GM19328 (cell line): ENCODE measurements around the gene RCC2.
"Not testable (repeated sequence)": the region's sequence is repeated elsewhere in the genome, so short reads cannot be mapped to it uniquely, and the experiment has no call there.

ENCODE experiments used
- ATAC-seq: cut with Tn5 transposase; IDR thresholded peaks from one replicate; pipeline ENCODE4 v1.9.1; 2021; ENCODE audit warnings: mild to moderate bottlenecking, moderate library complexity; ENCODE audit not compliant: unreplicated experiment

The RCC2 gene

GRCh38 chr1:17422461-17422860, 17.0 kb downstream of the RCC2 start:
- no peak for ATAC-seq

GRCh38 chr1:17420391-17420918, 19.0 kb downstream of the RCC2 start:
- no peak for ATAC-seq

- no peak for ATAC-seq
Measured at GRCh38 chr1:17419626-17420328, 19.7 kb downstream of the RCC2 start.

GRCh38 chr1:17416389-17416788, 23.1 kb downstream of the RCC2 start:
- no peak for ATAC-seq

- ATAC-seq = no peak
Measured at GRCh38 chr1:17414022-17414421, 25.5 kb downstream of the RCC2 start.

GRCh38 chr1:17412093-17412870, 27.2 kb downstream of the RCC2 start:
- ATAC-seq = no peak

GRCh38 chr1:17409391-17409811, 30.1 kb downstream of the RCC2 start:
- no peak for ATAC-seq

- not testable (repeated sequence) for ATAC-seq
Measured at GRCh38 chr1:17407786-17408514, 31.5 kb downstream of the RCC2 start.

GRCh38 chr1:17406760-17407475, 32.6 kb downstream of the RCC2 start:
- ATAC-seq = not testable (repeated sequence)

- ATAC-seq = no peak
Measured at GRCh38 chr1:17405898-17406759, 33.3 kb downstream of the RCC2 start.

- no peak for ATAC-seq
Measured at GRCh38 chr1:17404820-17405219, 34.7 kb downstream of the RCC2 start.

GRCh38 chr1:17404034-17404684, 35.3 kb downstream of the RCC2 start:
- ATAC-seq = no peak

GRCh38 chr1:17403081-17403480, 36.4 kb downstream of the RCC2 start:
- ATAC-seq = no peak

- ATAC-seq = no peak
Measured at GRCh38 chr1:17401841-17402240, 37.6 kb downstream of the RCC2 start.

- ATAC-seq = no peak
Measured at GRCh38 chr1:17400725-17401341, 38.6 kb downstream of the RCC2 start.

GRCh38 chr1:17397910-17398695, 41.4 kb downstream of the RCC2 start:
- ATAC-seq = no peak

GRCh38 chr1:17393230-17393629, 46.2 kb downstream of the RCC2 start:
- no peak for ATAC-seq

- ATAC-seq = no peak
Measured at GRCh38 chr1:17392199-17392740, 47.2 kb downstream of the RCC2 start.
